Heart left ventricle (tissue), 16 donors: ENCODE results near the gene LMLN. TPM values are rescaled to one million over a fixed set of nuclear protein-coding genes. Genes with fewer than 3 reads are reported as not detected.

ENCODE experiments used
- ATAC-seq, 4 donors: fragments of 200-7000 bp; cut with Tn5 transposase; one replicate each; pipeline ENCODE4 v1.9.1; 2020 to 2022; ENCODE audit warnings: moderate library complexity in 4 of 4, mild to moderate bottlenecking in 3 of 4, moderate number of reproducible peaks in 1 of 4
- DNase-seq, 5 donors: peaks; one replicate each; pipeline ENCODE4 v3.0.0-alpha.2; 2020
- H3K27ac ChIP-seq, 12 donors: fragments of 200-600 bp; sonication (generic) in 4 of 12; one replicate each; pipeline versions ENCODE4 v1.5.0 to v1.8.0; 2016 to 2022; ENCODE audit warnings: mild to moderate bottlenecking in 2 of 12
- H3K27me3 ChIP-seq, 9 donors: fragments of 200-600 bp; sonication (generic) in 2 of 9; one replicate each; pipeline versions ENCODE4 v1.5.1 to v1.8.0; 2016 to 2022; ENCODE audit warnings: mild to moderate bottlenecking in 3 of 9
- H3K36me3 ChIP-seq, 9 donors: fragments of 200-600 bp; sonication (generic) in 2 of 9; one replicate each; pipeline versions ENCODE4 v1.5.0 to v1.8.0; 2018 to 2022; ENCODE audit warnings: mild to moderate bottlenecking in 2 of 9
- H3K4me1 ChIP-seq, 12 donors: fragments of 200-600 bp; sonication (generic) in 4 of 12; one replicate each; pipeline versions ENCODE4 v1.5.0 to v1.8.0; 2016 to 2022; ENCODE audit warnings: mild to moderate bottlenecking in 3 of 12
- H3K4me3 ChIP-seq, 12 donors: fragments of 200-600 bp; sonication (generic) in 4 of 12; one replicate each; pipeline versions ENCODE4 v1.5.0 to v1.8.0; 2017 to 2022; ENCODE audit warnings: mild to moderate bottlenecking in 9 of 12, moderate library complexity in 4 of 12
- H3K9me3 ChIP-seq, 12 donors: fragments of 200-600 bp; sonication (generic) in 4 of 12; one replicate each; pipeline versions ENCODE4 v1.5.0 to v1.8.0; 2016 to 2022; ENCODE audit warnings: mild to moderate bottlenecking in 1 of 12
- POLR2A ChIP-seq, 2 donors: fragments of 450-650 bp; IDR thresholded peaks; one replicate each; pipeline ENCODE4 v1.6.1; 2017; ENCODE audit warnings: antibody characterized with exemption in 2 of 2, mild to moderate bottlenecking in 2 of 2, moderate library complexity in 2 of 2
- WGBS, 4 donors: extraction: QIAGEN DNeasy Blood & Tissue Kit in 2 of 4; methylation state at CpG; one replicate each; pipeline versions ENCODE4 v1.1.5 to v1.1.7; 2013 to 2018; 5-methylcytosine and 5-hydroxymethylcytosine counted together
- intact Hi-C, 10 donors: fragments of 100-400 bp; cut with DNase I; formaldehyde crosslinking; loops; one replicate each; pipeline versions ENCODE4 v1.11.1 to v1.14.2; 2022
- polyA plus RNA-seq, 2 donors: library from polyadenylated mRNA; stranded (reverse); fragments of 200-250 nt; gene quantifications; one replicate each; pipeline ENCODE4 v1.2.3, GENCODE V29; 2013
- total RNA-seq, 9 donors: library from RNA; depleted of rRNA in 2 of 9; stranded (reverse); fragments of >200 nt in 2 of 9; fragmentation: NEBNext Ultra II Directional in 3 of 9; extraction: Animal tissue kit (Norgen Biotek cat#: 25700) in 3 of 9; gene quantifications; one replicate each; pipeline versions ENCODE4 v1.1.0 to v1.2.4, GENCODE V29; 2016 to 2023
- TF ChIP-seq, protein P1 (sequence below), 12 donors: fragments of 200-600 bp; sonication (generic) in 4 of 12; IDR thresholded peaks; one replicate each; pipeline versions ENCODE4 v1.5.0 to v1.8.0; 2018 to 2022; ENCODE audit warnings: antibody characterized with exemption in 12 of 12, mild to moderate bottlenecking in 5 of 12
- donor health status: ischemic (EF 13 %, LVEDD 7.1; RV severe dilation, severe dysfunction).
- donor health status: healthy with polysubstance abuse.
- donor health status: DM: no; HTN: yes; CAD: no.
- donor health status: DM: no; HTN: no; CAD: no.
- donor health status: ischemic (EF 25% LVEDD 6.9; RV normal size, moderate dysfunction).
- donor health status: ischemic (EF 25% LVEDD 5.7; RV mildly dilated, moderate dysfunction).
- donor health status: healthy.
- donor health status: DM: yes; HTN: yes; CAD: no.
- donor health status: ischemic (EF 35%, LVEDD 5.7; RV mildly dilated, moderate dysfunction).
- donor health status: nonischemic (EF 11% LVEDD 7.7; RV severe dilation, severe dysfunction).
- donor health status: DM: yes; HTN: yes; CAD: no.
- donor health status: PGD.
- donor health status: ischemic (EF 29% LVEDD 5.4; RV normal size, mild dysfunction).
- donor health status: nonischemic (EF 23%, LVEDD 6.1; RV moderate dilation, normal function).

Gene LMLN
- total and polyA plus RNA-seq, 11 donors = 2.5 to 17.1 (median 8.8) TPM

DNA sequence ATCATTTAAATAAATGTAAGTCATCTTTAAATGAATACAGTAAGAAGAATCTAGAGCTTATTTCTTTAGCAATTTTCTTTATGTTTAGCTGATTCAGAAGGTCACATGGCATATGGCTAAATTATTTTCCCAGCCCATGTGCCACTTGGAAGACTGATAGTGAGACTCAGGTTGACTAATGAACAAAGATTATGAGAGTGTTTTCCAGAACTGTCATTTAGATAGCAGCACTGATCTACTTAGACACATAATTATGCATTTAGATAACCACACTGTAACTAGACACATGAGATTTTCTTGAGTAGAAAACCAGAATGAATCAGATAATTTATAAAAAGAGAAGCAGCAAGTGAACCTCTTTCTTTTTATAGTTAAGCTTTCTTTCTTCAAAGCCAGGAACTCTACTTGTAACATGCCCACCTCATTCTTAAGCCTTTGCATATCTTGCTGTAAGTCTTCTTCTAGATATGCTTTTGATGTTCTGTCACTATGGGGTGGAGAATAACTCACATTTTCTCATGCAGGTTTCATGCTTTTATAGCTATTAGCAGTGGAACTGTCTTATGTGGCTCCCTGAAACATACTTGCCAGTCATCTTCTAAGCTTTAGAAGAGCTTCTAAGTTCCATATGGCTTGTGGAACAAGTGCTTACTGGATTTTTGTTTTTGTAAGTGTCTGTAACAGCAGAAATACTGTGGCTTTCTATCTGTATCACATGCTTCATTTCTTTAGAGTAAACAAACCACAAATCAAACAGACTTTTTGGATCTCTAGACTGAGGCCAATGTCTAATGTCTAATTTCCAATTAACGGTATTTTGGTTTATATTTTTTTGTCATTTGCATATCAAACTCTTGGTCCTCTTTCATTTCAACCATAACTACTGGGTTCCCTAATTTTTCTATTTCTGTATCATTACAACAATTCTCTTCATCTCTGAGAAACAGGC lies 101.4 kb downstream of the LMLN start:
- Histone ChIP-seq H3K9me3 (no peaks in the 10 kb centered on the region), H3K36me3 (no peaks in the 10 kb centered on the region), H3K27me3 (peaks cover 0 to 49% (median 6%) of the 10 kb centered on the region in 9 donors), H3K4me1 (no peaks in the 10 kb centered on the region), H3K27ac (no peak overlapping the region), H3K4me3 (no peak overlapping the region)
- DNase-seq (no peak), ATAC-seq (no peak)
- TF ChIP-seq, protein P1, sequence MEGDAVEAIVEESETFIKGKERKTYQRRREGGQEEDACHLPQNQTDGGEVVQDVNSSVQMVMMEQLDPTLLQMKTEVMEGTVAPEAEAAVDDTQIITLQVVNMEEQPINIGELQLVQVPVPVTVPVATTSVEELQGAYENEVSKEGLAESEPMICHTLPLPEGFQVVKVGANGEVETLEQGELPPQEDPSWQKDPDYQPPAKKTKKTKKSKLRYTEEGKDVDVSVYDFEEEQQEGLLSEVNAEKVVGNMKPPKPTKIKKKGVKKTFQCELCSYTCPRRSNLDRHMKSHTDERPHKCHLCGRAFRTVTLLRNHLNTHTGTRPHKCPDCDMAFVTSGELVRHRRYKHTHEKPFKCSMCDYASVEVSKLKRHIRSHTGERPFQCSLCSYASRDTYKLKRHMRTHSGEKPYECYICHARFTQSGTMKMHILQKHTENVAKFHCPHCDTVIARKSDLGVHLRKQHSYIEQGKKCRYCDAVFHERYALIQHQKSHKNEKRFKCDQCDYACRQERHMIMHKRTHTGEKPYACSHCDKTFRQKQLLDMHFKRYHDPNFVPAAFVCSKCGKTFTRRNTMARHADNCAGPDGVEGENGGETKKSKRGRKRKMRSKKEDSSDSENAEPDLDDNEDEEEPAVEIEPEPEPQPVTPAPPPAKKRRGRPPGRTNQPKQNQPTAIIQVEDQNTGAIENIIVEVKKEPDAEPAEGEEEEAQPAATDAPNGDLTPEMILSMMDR (IDR thresholded peaks at IDR 0.05) = no peak
- TF ChIP-seq POLR2A (IDR thresholded peaks at IDR 0.05) = no peak
- intact Hi-C loops = no loop called here
- WGBS, 4 donors = 83 to 94% (median 88%) methylated on average over 1 of the region's 1 CpG

DNA sequence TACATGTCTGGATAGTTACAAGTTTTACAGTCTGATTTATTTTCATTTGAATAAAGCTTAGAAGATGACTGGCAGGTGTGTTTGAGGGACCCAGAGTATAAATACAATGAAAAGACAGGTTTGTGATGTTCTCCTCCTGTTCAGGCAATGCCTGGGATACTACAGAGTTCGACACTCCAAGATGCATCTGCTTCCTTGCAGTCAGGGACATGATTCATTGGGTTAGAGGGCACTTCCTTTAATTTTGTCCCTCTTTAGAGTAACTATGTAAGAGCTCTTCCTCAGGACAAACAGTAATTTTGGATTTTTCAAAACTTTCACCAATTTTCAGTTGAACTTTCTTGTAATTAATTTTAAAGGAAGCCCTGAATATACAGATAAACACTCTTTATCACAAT lies 102.0 kb downstream of the LMLN start:
- intact Hi-C loops = no loop called here
- TF ChIP-seq, protein P1 (IDR thresholded peaks at IDR 0.05) = no peak
- TF ChIP-seq POLR2A (IDR thresholded peaks at IDR 0.05) = no peak

DNA sequence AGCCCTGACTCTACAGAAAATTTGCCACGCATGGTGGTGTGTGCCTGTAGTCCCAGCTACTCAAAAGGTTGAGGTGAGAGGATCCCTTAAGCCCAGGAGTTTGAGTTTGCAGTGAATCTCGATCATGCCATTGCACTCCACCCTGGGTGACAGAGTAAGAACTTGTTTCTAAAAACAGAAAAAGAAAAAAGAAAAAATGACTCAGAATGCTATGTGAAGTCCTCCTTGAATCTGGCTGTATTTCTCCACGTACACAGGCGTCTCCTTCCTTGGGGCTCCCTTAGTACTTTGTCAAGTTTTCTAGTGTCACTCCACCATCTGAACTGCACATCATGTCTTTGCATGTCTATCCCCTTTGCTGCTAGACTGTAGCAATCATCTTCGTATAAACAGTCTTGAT lies 104.4 kb downstream of the LMLN start:
- Histone ChIP-seq H3K4me1 (no peaks in the 10 kb centered on the region), H3K27me3 (peaks cover 0 to 29% (median 4%) of the 10 kb centered on the region in 9 donors), H3K36me3 (no peaks in the 10 kb centered on the region), H3K9me3 (no peaks in the 10 kb centered on the region), H3K27ac (no peak overlapping the region), H3K4me3 (no peak overlapping the region)
- DNase-seq (no peak), ATAC-seq (no peak)
- WGBS, 4 donors = 80 to 89% (median 87%) methylated on average over 5 of the region's 5 CpGs
- intact Hi-C loops = no loop called here
- TF ChIP-seq, protein P1 (IDR thresholded peaks at IDR 0.05) = no peak
- no peak for TF ChIP-seq POLR2A (IDR thresholded peaks at IDR 0.05)

More for the DNA sequence above, 102.0 kb downstream of the LMLN start:
- H3K36me3 ChIP-seq = no peaks in the 10 kb centered on the region
- H3K27ac ChIP-seq = no peak overlapping the region
- no peaks in the 10 kb centered on the region for H3K4me1 ChIP-seq
- 53 to 59% (median 57%) methylated on average over 1 of the region's 1 CpG for WGBS, 4 donors
- H3K9me3 ChIP-seq = no peaks in the 10 kb centered on the region
- no peak for ATAC-seq
- H3K4me3 ChIP-seq = no peak overlapping the region
- no peak for DNase-seq
- peaks cover 0 to 46% (median 6%) of the 10 kb centered on the region in 9 donors for H3K27me3 ChIP-seq

DNA sequence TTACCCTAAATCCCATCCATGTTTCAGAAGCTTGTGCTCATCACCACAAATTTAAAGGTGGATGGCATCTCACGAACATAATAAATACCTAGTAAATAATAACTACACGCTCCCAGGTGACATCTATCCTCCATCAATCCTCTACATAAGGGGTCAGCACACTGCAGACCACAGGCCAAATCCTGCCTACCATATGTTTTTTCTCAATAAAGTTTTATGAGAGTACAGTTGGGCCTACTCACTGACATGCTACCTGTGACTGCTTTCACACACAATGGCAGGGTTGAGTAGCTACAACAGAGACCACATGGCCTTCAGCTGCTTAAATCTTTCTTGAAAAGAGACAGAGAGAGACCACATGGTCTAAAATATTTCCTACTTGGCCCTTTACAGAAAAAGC lies 105.9 kb downstream of the LMLN start:
- ATAC-seq (no peak), DNase-seq (no peak)
- H3K4me3 ChIP-seq = no peak overlapping the region
- no peaks in the 10 kb centered on the region for H3K36me3 ChIP-seq
- intact Hi-C loops = no loop called here
- no peak for TF ChIP-seq POLR2A (IDR thresholded peaks at IDR 0.05)
- TF ChIP-seq, protein P1 (IDR thresholded peaks at IDR 0.05) = no peak
- 76 to 96% (median 94%) methylated on average over 2 of the region's 2 CpGs for WGBS, 4 donors
- H3K27me3 ChIP-seq = peaks cover 0 to 27% (median 6%) of the 10 kb centered on the region in 9 donors
- no peak overlapping the region for H3K27ac ChIP-seq
- H3K9me3 ChIP-seq = no peaks in the 10 kb centered on the region
- no peaks in the 10 kb centered on the region for H3K4me1 ChIP-seq
